GM12874 (cell line): ENCODE data around the gene MAGEA9.

Source experiments
- CTCF ChIP-seq: IDR thresholded peaks from 2 replicates; pipeline ENCODE4 v1.5.1; 2011; ENCODE audit warnings: low read depth, mild to moderate bottlenecking, control low read depth, low read length, moderate library complexity; ENCODE audit not compliant: insufficient read depth

Gene MAGEA9

DNA sequence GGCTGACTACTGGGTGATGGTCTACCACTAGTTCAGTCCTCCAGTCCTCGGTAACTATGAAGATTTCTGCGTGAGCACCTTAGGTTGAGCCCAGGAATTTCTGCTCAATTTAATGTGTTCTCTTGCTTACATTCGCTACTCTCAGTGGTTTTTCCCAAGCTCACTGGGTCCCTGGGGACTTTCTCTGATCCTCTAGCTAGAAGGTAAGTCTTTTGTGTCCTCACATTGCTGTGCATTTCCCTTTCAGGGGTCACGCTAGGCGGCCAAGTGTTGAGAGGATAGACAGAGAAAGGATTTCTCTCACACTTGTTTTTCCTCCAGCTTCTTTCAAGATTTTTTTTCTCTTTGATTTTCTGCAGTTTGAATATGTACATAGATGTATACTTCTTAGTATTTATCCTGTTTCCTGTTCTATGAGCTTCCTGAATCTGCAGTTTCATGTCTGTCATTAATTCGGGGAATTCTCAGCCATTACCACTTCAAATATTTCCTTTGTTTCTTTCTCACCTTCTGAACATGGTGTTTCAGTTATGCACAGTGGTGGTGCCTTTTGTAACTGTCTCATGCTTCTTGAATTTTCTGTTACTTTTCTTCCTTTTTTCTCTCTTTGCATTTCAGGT, 17.5 kb downstream of the MAGEA9 start:
- no peak for TF ChIP-seq CTCF

GRCh38 chrX:149799938-149800337, 18.2 kb downstream of the MAGEA9 start:
- TF ChIP-seq CTCF: no peak

DNA sequence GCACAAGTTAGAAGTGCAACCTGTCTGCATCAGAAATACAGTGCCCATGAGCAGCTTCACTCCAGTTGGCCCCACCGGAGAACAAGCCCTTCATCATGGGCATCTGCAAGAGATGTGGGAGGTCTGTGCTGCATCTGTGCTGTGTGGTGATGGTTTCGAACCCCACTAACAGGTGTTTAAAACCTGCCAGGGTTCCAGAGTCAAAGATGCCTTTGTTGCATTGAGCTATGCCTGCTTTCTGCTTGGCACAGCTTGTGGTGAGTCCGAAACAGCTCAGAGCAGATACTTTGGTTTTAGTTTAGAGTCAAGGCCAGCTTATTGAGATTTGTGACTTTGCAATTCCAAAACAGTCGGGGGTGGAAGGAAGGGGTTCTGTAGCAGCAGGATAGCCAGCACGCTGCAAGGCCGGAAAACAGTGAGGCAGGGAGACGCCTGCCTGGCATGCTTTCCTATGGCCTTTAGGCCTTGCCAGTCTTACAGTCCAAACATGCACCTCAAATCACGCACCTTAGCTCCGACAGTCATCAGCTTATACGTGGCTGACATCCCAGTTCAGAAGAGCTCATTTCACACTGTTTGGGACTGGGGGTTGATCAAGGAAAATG, 21.8 kb downstream of the MAGEA9 start:
- TF ChIP-seq CTCF: no peak

GRCh38 chrX:149804102-149804501, 22.4 kb downstream of the MAGEA9 start:
- no peak for TF ChIP-seq CTCF

- no peak for TF ChIP-seq CTCF
Measured at GRCh38 chrX:149807747-149808458, 26.2 kb downstream of the MAGEA9 start.

DNA sequence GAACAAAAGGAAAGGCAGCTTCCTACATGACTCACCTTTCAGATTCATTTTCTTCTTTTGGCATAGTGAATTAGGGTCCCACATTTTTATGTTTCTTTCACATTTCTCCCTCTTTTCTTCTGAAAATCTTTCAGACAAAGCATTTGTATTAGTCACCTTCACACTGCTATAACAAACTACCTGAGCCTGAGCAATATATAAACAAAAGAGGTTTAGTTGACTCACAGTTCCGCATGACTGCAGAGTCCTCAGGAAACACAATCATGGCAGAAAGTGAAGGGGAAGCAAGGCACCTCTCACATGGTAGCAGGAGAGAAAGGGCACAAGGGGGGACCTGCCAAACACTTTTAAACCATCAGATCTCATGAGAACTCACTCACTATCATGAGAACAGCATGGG, 36.9 kb downstream of the MAGEA9 start:
- no peak for TF ChIP-seq CTCF

GRCh38 chrX:149819371-149819770, 37.6 kb downstream of the MAGEA9 start:
- TF ChIP-seq CTCF: no peak
